B cell (primary cell): Measurements from ENCODE around the gene AP3S1.

ENCODE experiments used
- CTCF ChIP-seq: fragments of 200-600 bp; IDR thresholded peaks from one replicate; pipeline ENCODE4 v1.8.0; 2022; ENCODE audit warnings: antibody characterized with exemption, mild to moderate bottlenecking
- EZH2 ChIP-seq: IDR thresholded peaks from 2 replicates; pipeline ENCODE4 v1.6.1; 2012; ENCODE audit warnings: borderline replicate concordance, low read depth, mild to moderate bottlenecking, moderate library complexity, low read length; ENCODE audit not compliant: insufficient read depth, poor library complexity, severe bottlenecking

- TF ChIP-seq CTCF = no peak
- no peak for TF ChIP-seq EZH2
These were observed 12.4 kb downstream of the AP3S1 start for GRCh38 chr5:115854139-115854538.
